ENCODE results near the gene HYAL3. TPM values are rescaled to one million over a fixed set of nuclear protein-coding genes. Genes with fewer than 3 reads are reported as not detected.

HYAL3 gene
- total RNA-seq, 1 experiment from 2014 or later, result 10.3 TPM

DNA sequence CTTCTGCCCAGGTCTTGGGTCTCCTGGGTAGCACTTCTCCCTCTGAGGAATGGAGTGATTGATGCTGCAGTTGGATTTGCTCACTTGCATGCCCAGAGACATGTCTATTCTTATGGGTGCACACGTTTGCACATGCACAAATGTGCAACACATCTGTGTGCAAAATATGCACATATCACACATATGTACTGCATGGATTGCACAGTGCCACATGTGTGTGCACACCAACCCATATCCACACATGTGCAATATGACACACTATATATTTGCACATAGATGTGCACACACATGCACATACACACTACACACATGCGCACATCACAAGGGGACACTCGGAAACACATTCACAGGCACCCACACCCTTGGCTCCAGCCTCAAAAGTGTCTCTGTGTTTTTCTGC is 30.9 kb downstream of the HYAL3 start:
- CTCF ChIA-PET, result interaction anchor here (1.6 kb wide), 1 partner anchor 33 kb away, joined by 5 read pairs; the partner anchor contains the start of gene GNAI2
- Histone ChIP-seq H3K9me2 (ENCODE audit: insufficient read depth) (no peaks in the 10 kb centered on the region), H3K36me3 (ENCODE audit: control insufficient read depth in 1 of 2, insufficient read depth in 2 of 2, low read length in 2 of 2) (no peaks in the 10 kb centered on the region), H3K4me1 (ENCODE audit: control insufficient read depth in 1 of 2, insufficient read depth in 2 of 2, low read length in 2 of 2) (peaks cover 82 to 95% of the 10 kb centered on the region in 2 experiments), H3K79me2 (ENCODE audit: insufficient read depth, low read length) (no peaks in the 10 kb centered on the region), H3K9me3 (ENCODE audit: control insufficient read depth in 1 of 2, insufficient read depth in 1 of 2, low read depth in 1 of 2, low read length in 2 of 2) (no peaks in the 10 kb centered on the region), H3K9ac (ENCODE audit: low read length) (peak overlapping the region; percentile 62), H3K4me2 (ENCODE audit: low read length) (peak overlapping the region; percentile 80), H3K27me3 (ENCODE audit: insufficient read depth, low read length) (no peaks in the 10 kb centered on the region), H2AFZ (ENCODE audit: low read depth, low read length, poor library complexity, severe bottlenecking) (no peak overlapping the region), H3K4me3 (replicated peaks in 1 of 2; ENCODE audit: low read depth in 1 of 2, low read length in 2 of 2) (no peak overlapping the region; a peak in 1 of 4 replicates), H4K20me1 (ENCODE audit: insufficient read depth) (no peaks in the 10 kb centered on the region), H3K27ac (ENCODE audit: low read depth, low read length) (peak overlapping the region; percentile 88)
- no TSS peak for BruUV-seq (replicated peaks)
- DNase-seq (ENCODE audit: low read depth, low spot score) (no peak), ATAC-seq (no peak)
- POLR2A ChIA-PET, result interaction anchor here (1.1 kb wide), 1 partner anchor 33 kb away, joined by 5 read pairs; the partner anchor contains the start of gene GNAI2
- intact Hi-C loops (cut with micrococcal nuclease), result loop anchor here (1.0 kb wide), 1 partner anchor 41 kb away; no protein-coding TSS in a partner anchor
- no peak for TF ChIP-seq POLR2A (IDR thresholded peaks at IDR 0.05; ENCODE audit: borderline replicate concordance, extremely low read depth, insufficient read depth, insufficient read length)
- no peak for TF ChIP-seq ZFX (IDR thresholded peaks at IDR 0.05)
- TF ChIP-seq JUND (IDR thresholded peaks at IDR 0.05), result no peak
- TF ChIP-seq CEBPB (IDR thresholded peaks at IDR 0.05; ENCODE audit: low read depth), result no peak
- TF ChIP-seq FOSL1 (IDR thresholded peaks at IDR 0.05; ENCODE audit: low read depth), result no peak
- TF ChIP-seq EGR1 (IDR thresholded peaks at IDR 0.05; ENCODE audit: low read depth), result no peak
- TF ChIP-seq, protein P1, sequence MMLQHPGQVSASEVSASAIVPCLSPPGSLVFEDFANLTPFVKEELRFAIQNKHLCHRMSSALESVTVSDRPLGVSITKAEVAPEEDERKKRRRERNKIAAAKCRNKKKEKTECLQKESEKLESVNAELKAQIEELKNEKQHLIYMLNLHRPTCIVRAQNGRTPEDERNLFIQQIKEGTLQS (IDR thresholded peaks at IDR 0.05), result no peak
- TF ChIP-seq, protein P2, sequence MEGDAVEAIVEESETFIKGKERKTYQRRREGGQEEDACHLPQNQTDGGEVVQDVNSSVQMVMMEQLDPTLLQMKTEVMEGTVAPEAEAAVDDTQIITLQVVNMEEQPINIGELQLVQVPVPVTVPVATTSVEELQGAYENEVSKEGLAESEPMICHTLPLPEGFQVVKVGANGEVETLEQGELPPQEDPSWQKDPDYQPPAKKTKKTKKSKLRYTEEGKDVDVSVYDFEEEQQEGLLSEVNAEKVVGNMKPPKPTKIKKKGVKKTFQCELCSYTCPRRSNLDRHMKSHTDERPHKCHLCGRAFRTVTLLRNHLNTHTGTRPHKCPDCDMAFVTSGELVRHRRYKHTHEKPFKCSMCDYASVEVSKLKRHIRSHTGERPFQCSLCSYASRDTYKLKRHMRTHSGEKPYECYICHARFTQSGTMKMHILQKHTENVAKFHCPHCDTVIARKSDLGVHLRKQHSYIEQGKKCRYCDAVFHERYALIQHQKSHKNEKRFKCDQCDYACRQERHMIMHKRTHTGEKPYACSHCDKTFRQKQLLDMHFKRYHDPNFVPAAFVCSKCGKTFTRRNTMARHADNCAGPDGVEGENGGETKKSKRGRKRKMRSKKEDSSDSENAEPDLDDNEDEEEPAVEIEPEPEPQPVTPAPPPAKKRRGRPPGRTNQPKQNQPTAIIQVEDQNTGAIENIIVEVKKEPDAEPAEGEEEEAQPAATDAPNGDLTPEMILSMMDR (IDR thresholded peaks at IDR 0.05 in 2 of 3, conservative IDR thresholded peaks at IDR 0.05 in 1 of 3; ENCODE audit: borderline replicate concordance in 1 of 3, insufficient read depth in 1 of 3, low read depth in 2 of 3, low read length in 2 of 3), result no peak
- TF ChIP-seq YY1 (IDR thresholded peaks at IDR 0.05; ENCODE audit: extremely low read depth, insufficient replicate concordance, low read depth, low read length), result no peak
- TF ChIP-seq, protein P3, sequence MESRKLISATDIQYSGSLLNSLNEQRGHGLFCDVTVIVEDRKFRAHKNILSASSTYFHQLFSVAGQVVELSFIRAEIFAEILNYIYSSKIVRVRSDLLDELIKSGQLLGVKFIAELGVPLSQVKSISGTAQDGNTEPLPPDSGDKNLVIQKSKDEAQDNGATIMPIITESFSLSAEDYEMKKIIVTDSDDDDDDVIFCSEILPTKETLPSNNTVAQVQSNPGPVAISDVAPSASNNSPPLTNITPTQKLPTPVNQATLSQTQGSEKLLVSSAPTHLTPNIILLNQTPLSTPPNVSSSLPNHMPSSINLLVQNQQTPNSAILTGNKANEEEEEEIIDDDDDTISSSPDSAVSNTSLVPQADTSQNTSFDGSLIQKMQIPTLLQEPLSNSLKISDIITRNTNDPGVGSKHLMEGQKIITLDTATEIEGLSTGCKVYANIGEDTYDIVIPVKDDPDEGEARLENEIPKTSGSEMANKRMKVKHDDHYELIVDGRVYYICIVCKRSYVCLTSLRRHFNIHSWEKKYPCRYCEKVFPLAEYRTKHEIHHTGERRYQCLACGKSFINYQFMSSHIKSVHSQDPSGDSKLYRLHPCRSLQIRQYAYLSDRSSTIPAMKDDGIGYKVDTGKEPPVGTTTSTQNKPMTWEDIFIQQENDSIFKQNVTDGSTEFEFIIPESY (IDR thresholded peaks at IDR 0.05; ENCODE audit: extremely low read depth, insufficient replicate concordance, low read length), result no peak
- TF ChIP-seq EZH2phosphoT487 (IDR thresholded peaks at IDR 0.05; ENCODE audit: borderline replicate concordance), result no peak
- TF ChIP-seq, protein P4, sequence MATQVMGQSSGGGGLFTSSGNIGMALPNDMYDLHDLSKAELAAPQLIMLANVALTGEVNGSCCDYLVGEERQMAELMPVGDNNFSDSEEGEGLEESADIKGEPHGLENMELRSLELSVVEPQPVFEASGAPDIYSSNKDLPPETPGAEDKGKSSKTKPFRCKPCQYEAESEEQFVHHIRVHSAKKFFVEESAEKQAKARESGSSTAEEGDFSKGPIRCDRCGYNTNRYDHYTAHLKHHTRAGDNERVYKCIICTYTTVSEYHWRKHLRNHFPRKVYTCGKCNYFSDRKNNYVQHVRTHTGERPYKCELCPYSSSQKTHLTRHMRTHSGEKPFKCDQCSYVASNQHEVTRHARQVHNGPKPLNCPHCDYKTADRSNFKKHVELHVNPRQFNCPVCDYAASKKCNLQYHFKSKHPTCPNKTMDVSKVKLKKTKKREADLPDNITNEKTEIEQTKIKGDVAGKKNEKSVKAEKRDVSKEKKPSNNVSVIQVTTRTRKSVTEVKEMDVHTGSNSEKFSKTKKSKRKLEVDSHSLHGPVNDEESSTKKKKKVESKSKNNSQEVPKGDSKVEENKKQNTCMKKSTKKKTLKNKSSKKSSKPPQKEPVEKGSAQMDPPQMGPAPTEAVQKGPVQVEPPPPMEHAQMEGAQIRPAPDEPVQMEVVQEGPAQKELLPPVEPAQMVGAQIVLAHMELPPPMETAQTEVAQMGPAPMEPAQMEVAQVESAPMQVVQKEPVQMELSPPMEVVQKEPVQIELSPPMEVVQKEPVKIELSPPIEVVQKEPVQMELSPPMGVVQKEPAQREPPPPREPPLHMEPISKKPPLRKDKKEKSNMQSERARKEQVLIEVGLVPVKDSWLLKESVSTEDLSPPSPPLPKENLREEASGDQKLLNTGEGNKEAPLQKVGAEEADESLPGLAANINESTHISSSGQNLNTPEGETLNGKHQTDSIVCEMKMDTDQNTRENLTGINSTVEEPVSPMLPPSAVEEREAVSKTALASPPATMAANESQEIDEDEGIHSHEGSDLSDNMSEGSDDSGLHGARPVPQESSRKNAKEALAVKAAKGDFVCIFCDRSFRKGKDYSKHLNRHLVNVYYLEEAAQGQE (IDR thresholded peaks at IDR 0.05; ENCODE audit: low read depth), result no peak
- no peak for TF ChIP-seq SRF (IDR thresholded peaks at IDR 0.05; ENCODE audit: low read depth)
- TF ChIP-seq EZH2 (IDR thresholded peaks at IDR 0.05), result no peak
- TF ChIP-seq POLR2AphosphoS5 (IDR thresholded peaks at IDR 0.05; ENCODE audit: low read depth, low read length), result no peak
- no peak for TF ChIP-seq TCF7L2 (IDR thresholded peaks at IDR 0.05; ENCODE audit: borderline replicate concordance, extremely low read depth, insufficient read depth, insufficient read length)
- no peak for TF ChIP-seq SIN3A (IDR thresholded peaks at IDR 0.05; ENCODE audit: low read depth)
- TF ChIP-seq ZNF274 (IDR thresholded peaks at IDR 0.05; ENCODE audit: low read depth, low read length), result no peak
- TF ChIP-seq CBX3 (IDR thresholded peaks at IDR 0.05; ENCODE audit: low read depth), result no peak
- RAD21 ChIA-PET (ENCODE audit: low non-redundant PET in 1 of 2, low total read pairs in 2 of 2, uncharacterized antibody in 2 of 2, unreplicated experiment in 2 of 2), result no interaction called here

Data from HCT116 (cell line).